ENCODE data around the gene ANKRD31.

- TF ChIP-seq POLR2A (IDR thresholded peaks at IDR 0.05) (no peak), CTCF (IDR thresholded peaks at IDR 0.05) (no peak), POLR2AphosphoS5 (IDR thresholded peaks at IDR 0.05; ENCODE audit: insufficient read depth in 1 of 2, low read depth in 1 of 2) (no peak)
Measured at GRCh38 chr5:75071100-75071499, 165.6 kb downstream of the ANKRD31 start.

Data from vagina (tissue), 2 donors.